Prostate gland (tissue), 2 donors: ENCODE results near the gene PFN2. TPM values are rescaled to one million over a fixed set of nuclear protein-coding genes. Genes with fewer than 3 reads are reported as not detected.

Experiments used
- DNase-seq: peaks from one replicate; pipeline ENCODE4 v3.0.0-alpha.2; 2019; ENCODE audit warnings: low spot score
- H3K27ac ChIP-seq, 2 donors: fragments of 200-600 bp; sonication (generic); 2 replicates each; pipeline ENCODE4 v1.5.1; 2017 to 2019
- H3K27me3 ChIP-seq: fragments of 200-600 bp; sonication (generic); replicated peaks from 2 replicates; pipeline ENCODE4 v1.5.1; 2019; ENCODE audit not compliant: insufficient read depth
- H3K36me3 ChIP-seq, 2 donors: fragments of 200-600 bp; sonication (generic); 1 replicate in 1 of 2; 2 replicates in 1 of 2; pipeline versions ENCODE4 v1.5.1 to v1.8.1; 2017 to 2019
- H3K4me1 ChIP-seq: fragments of 200-600 bp; sonication (generic); replicated peaks from 2 replicates; pipeline ENCODE4 v1.5.1; 2019
- H3K4me3 ChIP-seq, 2 donors: fragments of 200-600 bp; sonication (generic); 2 replicates each; pipeline ENCODE4 v1.5.1; 2017 to 2019
- H3K9me3 ChIP-seq: fragments of 200-600 bp; sonication (generic); 2 replicates; pipeline ENCODE4 v1.5.1; 2017
- CTCF ChIP-seq, 4 experiments: fragments of 200-600 bp in 2 of 4; fragments of 450-650 bp in 2 of 4; sonication (generic) in 2 of 4; IDR thresholded peaks; 1 replicate in 3 of 4; 2 replicates in 1 of 4; pipeline ENCODE4 v1.5.1; 2016 to 2019; ENCODE audit warnings: antibody characterized with exemption in 4 of 4, mild to moderate bottlenecking in 2 of 4, moderate library complexity in 2 of 4
- POLR2A ChIP-seq: fragments of 450-650 bp; IDR thresholded peaks from one replicate; pipeline ENCODE4 v1.6.1; 2016; ENCODE audit warnings: antibody characterized with exemption, mild to moderate bottlenecking
- POLR2AphosphoS5 ChIP-seq: sonication (generic); formaldehyde crosslinking; IDR thresholded peaks from one replicate; pipeline ENCODE4 v1.6.1; 2017; ENCODE audit warnings: antibody characterized with exemption
- WGBS: methylation state at CpG from one replicate; pipeline ENCODE4 v1.1.5; 2018; 5-methylcytosine and 5-hydroxymethylcytosine counted together
- intact Hi-C: fragments of 100-400 bp; cut with DNase I; formaldehyde crosslinking; loops from one replicate; pipeline ENCODE4 v1.14.2; 2022
- total RNA-seq, 2 donors: library from RNA; depleted of rRNA; stranded (reverse); fragments of >200 nt; gene quantifications; one replicate each; pipeline ENCODE4 v1.1.0, GENCODE V29; 2016

PFN2 gene
- total RNA-seq, 2 donors from 2014 or later, result 45.5 to 66.5 TPM

GRCh38 chr3:150005243-150006112, 34.8 kb upstream of the PFN2 start:
- H3K4me1 ChIP-seq, result no peaks in the 10 kb centered on the region
- no peaks in the 10 kb centered on the region for H3K9me3 ChIP-seq
- DNase-seq, result no peak
- intact Hi-C loops, result no loop called here
- no peak overlapping the region for H3K4me3 ChIP-seq
- WGBS, result 69% methylated on average over 4 of the region's 4 CpGs
- H3K27me3 ChIP-seq, result no peaks in the 10 kb centered on the region
- H3K36me3 ChIP-seq, result no peaks in the 10 kb centered on the region
- H3K27ac ChIP-seq, result no peak overlapping the region
- TF ChIP-seq POLR2AphosphoS5 (no peak), CTCF (IDR thresholded peaks at IDR 0.05) (no peak), POLR2A (no peak)

GRCh38 chr3:150000641-150001040, 29.9 kb upstream of the PFN2 start:
- TF ChIP-seq POLR2AphosphoS5, result no peak
- no peak for TF ChIP-seq CTCF (IDR thresholded peaks at IDR 0.05)
- no peak for TF ChIP-seq POLR2A
- Histone ChIP-seq H3K27ac (no peak overlapping the region), H3K4me3 (no peak overlapping the region), H3K36me3 (no peaks in the 10 kb centered on the region), H3K27me3 (no peaks in the 10 kb centered on the region), H3K4me1 (no peaks in the 10 kb centered on the region), H3K9me3 (no peaks in the 10 kb centered on the region)
- intact Hi-C loops, result no loop called here
- DNase-seq, result no peak

GRCh38 chr3:149999421-149999820, 28.7 kb upstream of the PFN2 start:
- TF ChIP-seq POLR2A, result no peak
- no peak for TF ChIP-seq POLR2AphosphoS5
- no peak for TF ChIP-seq CTCF (IDR thresholded peaks at IDR 0.05)
- no peak overlapping the region for H3K4me3 ChIP-seq
- intact Hi-C loops, result no loop called here
- no peaks in the 10 kb centered on the region for H3K4me1 ChIP-seq
- 88% methylated on average over 4 of the region's 4 CpGs for WGBS
- H3K27me3 ChIP-seq, result no peaks in the 10 kb centered on the region
- H3K36me3 ChIP-seq, result no peaks in the 10 kb centered on the region
- no peak for DNase-seq
- no peak overlapping the region for H3K27ac ChIP-seq
- no peaks in the 10 kb centered on the region for H3K9me3 ChIP-seq

- intact Hi-C loops, result no loop called here
- WGBS, result 88% methylated on average over 1 of the region's 1 CpG
Measured at GRCh38 chr3:149998946-149999345, 28.3 kb upstream of the PFN2 start.

More at GRCh38 chr3:149998946-149999345, 28.3 kb upstream of the PFN2 start:
- Histone ChIP-seq H3K27ac (no peak overlapping the region), H3K4me1 (no peaks in the 10 kb centered on the region), H3K9me3 (no peaks in the 10 kb centered on the region), H3K36me3 (no peaks in the 10 kb centered on the region), H3K4me3 (no peak overlapping the region), H3K27me3 (no peaks in the 10 kb centered on the region)
- TF ChIP-seq POLR2A (no peak), CTCF (IDR thresholded peaks at IDR 0.05) (no peak), POLR2AphosphoS5 (no peak)
- DNase-seq, result no peak
